ENCODE data around the gene FAIM2. TPM values are rescaled to one million over a fixed set of nuclear protein-coding genes. Genes with fewer than 3 reads are reported as not detected.
"Not testable (repeated sequence)": the region's sequence is repeated elsewhere in the genome, so short reads cannot be mapped to it uniquely, and the experiment has no call there.

Gene FAIM2
- total and polyA plus RNA-seq, 7 donors = 1.2 to 12.8 (median 6.1) TPM; not detected in 1

GRCh38 chr12:49882248-49882850 is 21.4 kb downstream of the FAIM2 start:
- H3K9me3 ChIP-seq = no peaks in the 10 kb centered on the region
- no peak for TF ChIP-seq CTCF (IDR thresholded peaks at IDR 0.05)
- TF ChIP-seq EP300 (IDR thresholded peaks at IDR 0.05) = no peak
- TF ChIP-seq POLR2A (IDR thresholded peaks at IDR 0.05) = no peak
- no peak for TF ChIP-seq POLR2AphosphoS5 (IDR thresholded peaks at IDR 0.05)
- no peaks in the 10 kb centered on the region for H3K4me1 ChIP-seq
- H3K4me3 ChIP-seq = no peak overlapping the region
- no peak for DNase-seq
- intact Hi-C loops (cut with DNase I) = no loop called here
- H3K36me3 ChIP-seq = no peaks in the 10 kb centered on the region
- H3K27ac ChIP-seq = no peak overlapping the region
- H3K27me3 ChIP-seq = peaks cover 0 to 4% (median 0%) of the 10 kb centered on the region in 3 donors
- 83 to 86% methylated on average over 8 of the region's 8 CpGs for WGBS, 2 donors

- no peaks in the 10 kb centered on the region for H3K9me3 ChIP-seq
- TF ChIP-seq EP300 (IDR thresholded peaks at IDR 0.05) = no peak
- H3K4me3 ChIP-seq = no peak overlapping the region
- intact Hi-C loops (cut with DNase I) = no loop called here
- H3K36me3 ChIP-seq = no peaks in the 10 kb centered on the region
- H3K27me3 ChIP-seq = peaks cover 0 to 4% (median 0%) of the 10 kb centered on the region in 3 donors
- no peaks in the 10 kb centered on the region for H3K4me1 ChIP-seq
- no peak overlapping the region for H3K27ac ChIP-seq
- WGBS, 2 donors = 88 to 94% methylated on average over 16 of the region's 16 CpGs
- no peak for DNase-seq
Observed at GRCh38 chr12:49881415-49882247, 22.1 kb downstream of the FAIM2 start.

GRCh38 chr12:49880756-49881414 is 22.8 kb downstream of the FAIM2 start:
- peaks cover 0 to 4% (median 0%) of the 10 kb centered on the region in 3 donors for H3K27me3 ChIP-seq
- no peak overlapping the region for H3K27ac ChIP-seq
- no peak for DNase-seq
- no peak overlapping the region for H3K4me3 ChIP-seq
- no peaks in the 10 kb centered on the region for H3K9me3 ChIP-seq
- TF ChIP-seq POLR2AphosphoS5 (IDR thresholded peaks at IDR 0.05) (no peak), POLR2A (IDR thresholded peaks at IDR 0.05) (no peak), CTCF (IDR thresholded peaks at IDR 0.05) (no peak), EP300 (IDR thresholded peaks at IDR 0.05) (no peak)
- no peaks in the 10 kb centered on the region for H3K36me3 ChIP-seq
- intact Hi-C loops (cut with DNase I) = no loop called here
- no peaks in the 10 kb centered on the region for H3K4me1 ChIP-seq
- 86 to 88% methylated on average over 5 of the region's 5 CpGs for WGBS, 2 donors

GRCh38 chr12:49879065-49879464 is 24.6 kb downstream of the FAIM2 start:
- H3K4me3 ChIP-seq; intact Hi-C loops (cut with DNase I): not testable (repeated sequence)
- 91 to 92% methylated on average over 2 of the region's 2 CpGs for WGBS, 2 donors

GRCh38 chr12:49878021-49878420 is 25.7 kb downstream of the FAIM2 start:
- Histone ChIP-seq H3K36me3 (no peaks in the 10 kb centered on the region), H3K4me1 (no peaks in the 10 kb centered on the region), H3K9me3 (no peaks in the 10 kb centered on the region), H3K27ac (no peak overlapping the region), H3K27me3 (no peaks in the 10 kb centered on the region), H3K4me3 (no peak overlapping the region)
- intact Hi-C loops (cut with DNase I) = no loop called here
- DNase-seq = no peak
- WGBS, 2 donors = 12 to 76% methylated on average over 1 to 2 of the region's 2 CpGs
- TF ChIP-seq EP300 (IDR thresholded peaks at IDR 0.05) = no peak
- no peak for TF ChIP-seq POLR2A (IDR thresholded peaks at IDR 0.05)
- no peak for TF ChIP-seq CTCF (IDR thresholded peaks at IDR 0.05)
- TF ChIP-seq POLR2AphosphoS5 (IDR thresholded peaks at IDR 0.05) = no peak

More at GRCh38 chr12:49879065-49879464, 24.6 kb downstream of the FAIM2 start:
- not testable (repeated sequence) for H3K27ac ChIP-seq, H3K9me3 ChIP-seq, H3K36me3 ChIP-seq, DNase-seq, H3K4me1 ChIP-seq, H3K27me3 ChIP-seq
